ENCODE measurements around the gene FITM1. TPM values are rescaled to one million over a fixed set of nuclear protein-coding genes. Genes with fewer than 3 reads are reported as not detected.

The FITM1 gene
- total RNA-seq, 2 donors from 2014 or later: 0.85 to 1.5 TPM

DNA sequence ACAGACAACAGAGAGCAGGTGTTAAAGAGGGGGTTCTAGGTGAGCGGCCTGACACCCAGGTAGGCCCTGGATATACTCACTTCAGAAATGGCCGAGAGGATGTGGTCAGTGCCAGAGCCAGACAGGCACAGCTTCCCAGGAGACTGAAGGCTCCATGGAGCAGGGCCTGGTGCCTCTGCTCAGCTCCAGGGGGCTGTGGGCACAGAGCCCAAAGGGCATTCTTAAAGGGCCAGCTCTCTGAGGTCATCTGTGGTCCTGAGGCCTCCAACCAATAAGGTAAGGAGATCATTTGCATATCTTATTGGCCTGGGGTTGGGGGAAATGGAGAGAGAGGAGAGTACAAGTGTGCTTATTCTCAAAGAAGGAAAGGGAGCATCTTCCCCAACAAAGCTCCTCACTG lies 46.0 kb upstream of the FITM1 start:
- Histone ChIP-seq H3K4me1 (no peaks in the 10 kb centered on the region), H3K9me3 (no peaks in the 10 kb centered on the region), H3K27ac (no peak overlapping the region), H3K9ac (ENCODE audit: low read depth in 2 of 2, low read length in 2 of 2) (no peak overlapping the region), H3K27me3 (no peaks in the 10 kb centered on the region), H3K4me3 (no peak overlapping the region), H3K36me3 (no peaks in the 10 kb centered on the region)
- TF ChIP-seq, protein P1, sequence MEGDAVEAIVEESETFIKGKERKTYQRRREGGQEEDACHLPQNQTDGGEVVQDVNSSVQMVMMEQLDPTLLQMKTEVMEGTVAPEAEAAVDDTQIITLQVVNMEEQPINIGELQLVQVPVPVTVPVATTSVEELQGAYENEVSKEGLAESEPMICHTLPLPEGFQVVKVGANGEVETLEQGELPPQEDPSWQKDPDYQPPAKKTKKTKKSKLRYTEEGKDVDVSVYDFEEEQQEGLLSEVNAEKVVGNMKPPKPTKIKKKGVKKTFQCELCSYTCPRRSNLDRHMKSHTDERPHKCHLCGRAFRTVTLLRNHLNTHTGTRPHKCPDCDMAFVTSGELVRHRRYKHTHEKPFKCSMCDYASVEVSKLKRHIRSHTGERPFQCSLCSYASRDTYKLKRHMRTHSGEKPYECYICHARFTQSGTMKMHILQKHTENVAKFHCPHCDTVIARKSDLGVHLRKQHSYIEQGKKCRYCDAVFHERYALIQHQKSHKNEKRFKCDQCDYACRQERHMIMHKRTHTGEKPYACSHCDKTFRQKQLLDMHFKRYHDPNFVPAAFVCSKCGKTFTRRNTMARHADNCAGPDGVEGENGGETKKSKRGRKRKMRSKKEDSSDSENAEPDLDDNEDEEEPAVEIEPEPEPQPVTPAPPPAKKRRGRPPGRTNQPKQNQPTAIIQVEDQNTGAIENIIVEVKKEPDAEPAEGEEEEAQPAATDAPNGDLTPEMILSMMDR (IDR thresholded peaks at IDR 0.05): no peak
- intact Hi-C loops (cut with DNase I): no loop called here
- DNase-seq: no peak

DNA sequence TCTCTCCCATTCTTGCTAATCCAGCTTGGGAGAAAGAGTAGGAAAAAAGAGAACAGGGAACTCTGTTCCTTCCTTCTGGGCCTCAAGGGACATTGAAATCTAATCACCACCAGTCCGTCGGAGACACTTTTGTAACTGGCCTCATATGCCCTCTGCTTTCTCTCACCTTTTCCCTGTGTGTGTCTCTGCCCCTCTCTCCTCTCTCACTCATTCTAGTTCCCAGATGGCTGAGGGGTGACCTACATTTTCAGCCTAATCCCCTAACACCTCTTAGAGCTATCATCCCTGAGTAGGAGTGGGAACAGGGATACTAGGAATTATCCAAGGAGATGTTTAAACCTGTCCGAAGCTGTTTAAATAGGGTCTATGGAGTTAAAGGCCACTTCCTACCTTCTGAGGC lies 45.2 kb upstream of the FITM1 start:
- Histone ChIP-seq H3K9ac (ENCODE audit: low read depth in 2 of 2, low read length in 2 of 2) (no peak overlapping the region), H3K27me3 (no peaks in the 10 kb centered on the region), H3K36me3 (no peaks in the 10 kb centered on the region), H3K4me1 (no peaks in the 10 kb centered on the region), H3K9me3 (no peaks in the 10 kb centered on the region), H3K27ac (no peak overlapping the region), H3K4me3 (no peak overlapping the region)
- intact Hi-C loops (cut with DNase I): no loop called here
- TF ChIP-seq, protein P1 (IDR thresholded peaks at IDR 0.05): no peak
- no peak for DNase-seq

DNA sequence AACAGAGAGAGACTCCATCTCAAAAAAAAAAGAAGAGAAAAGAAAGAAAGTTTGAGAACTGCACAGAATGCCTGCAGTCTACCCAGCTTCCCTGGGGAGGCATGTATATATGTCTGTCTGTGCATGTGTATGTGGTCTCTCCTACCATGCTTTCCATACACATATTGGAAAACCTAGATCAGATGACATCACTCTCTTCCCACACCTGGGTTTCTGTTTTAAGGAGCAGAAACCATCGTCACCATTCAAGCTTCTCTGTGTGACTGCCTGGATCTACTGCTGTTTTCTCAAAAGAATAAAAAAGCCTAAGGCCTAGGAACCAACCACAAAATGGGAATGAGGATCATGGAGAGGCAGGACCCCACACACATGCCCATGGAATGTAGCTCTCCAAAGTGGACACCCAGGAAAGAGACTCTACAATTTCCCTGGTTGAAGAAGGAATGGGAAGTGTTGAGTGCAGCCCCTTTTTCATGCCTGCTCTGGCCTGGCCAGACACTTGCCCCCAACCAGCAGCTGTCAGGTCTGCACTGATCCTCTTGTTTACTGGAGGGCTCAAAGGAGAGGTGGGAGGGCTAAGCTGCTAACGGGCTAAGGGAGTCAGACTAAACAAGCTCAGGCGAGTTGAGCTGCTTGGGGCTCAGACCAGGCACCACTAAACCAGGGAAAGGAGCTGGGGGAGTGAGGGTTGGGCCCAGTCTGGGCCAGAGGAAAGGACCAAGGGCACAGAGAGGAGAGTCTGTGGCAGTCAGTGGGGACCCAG lies 44.1 kb upstream of the FITM1 start:
- Histone ChIP-seq H3K4me3 (no peak overlapping the region), H3K36me3 (no peaks in the 10 kb centered on the region), H3K9ac (ENCODE audit: low read depth in 2 of 2, low read length in 2 of 2) (no peak overlapping the region), H3K9me3 (no peaks in the 10 kb centered on the region), H3K27ac (no peak overlapping the region), H3K4me1 (no peaks in the 10 kb centered on the region), H3K27me3 (no peaks in the 10 kb centered on the region)
- no peak for DNase-seq
- TF ChIP-seq, protein P1 (IDR thresholded peaks at IDR 0.05): no peak
- intact Hi-C loops (cut with DNase I): no loop called here

DNA sequence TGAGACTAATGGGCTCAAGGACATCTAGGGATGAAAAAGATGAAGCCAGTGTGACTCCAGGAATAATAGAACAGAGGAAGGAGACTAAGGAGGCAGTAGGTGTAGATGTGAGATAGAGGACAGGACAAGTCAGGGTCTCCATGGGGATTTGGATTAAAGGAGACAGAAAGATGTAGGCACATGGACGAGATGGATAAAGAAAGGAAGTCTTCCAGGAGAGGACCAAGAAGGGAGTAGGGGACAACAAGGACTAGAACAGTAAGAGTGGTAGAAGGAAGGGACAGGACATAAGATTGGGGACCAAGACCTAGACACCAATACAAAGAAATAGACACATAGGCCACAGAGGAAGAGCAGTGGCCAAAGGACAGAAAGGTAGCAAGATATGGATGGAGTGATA lies 43.5 kb upstream of the FITM1 start:
- no peak for DNase-seq
- no peaks in the 10 kb centered on the region for H3K4me1 ChIP-seq
- intact Hi-C loops (cut with DNase I): no loop called here
- H3K27me3 ChIP-seq: no peaks in the 10 kb centered on the region
- no peaks in the 10 kb centered on the region for H3K9me3 ChIP-seq
- H3K4me3 ChIP-seq: no peak overlapping the region
- H3K27ac ChIP-seq: no peak overlapping the region
- H3K36me3 ChIP-seq: no peaks in the 10 kb centered on the region
- TF ChIP-seq, protein P1 (IDR thresholded peaks at IDR 0.05): no peak
- no peak overlapping the region for H3K9ac ChIP-seq (ENCODE audit: low read depth in 2 of 2, low read length in 2 of 2)

DNA sequence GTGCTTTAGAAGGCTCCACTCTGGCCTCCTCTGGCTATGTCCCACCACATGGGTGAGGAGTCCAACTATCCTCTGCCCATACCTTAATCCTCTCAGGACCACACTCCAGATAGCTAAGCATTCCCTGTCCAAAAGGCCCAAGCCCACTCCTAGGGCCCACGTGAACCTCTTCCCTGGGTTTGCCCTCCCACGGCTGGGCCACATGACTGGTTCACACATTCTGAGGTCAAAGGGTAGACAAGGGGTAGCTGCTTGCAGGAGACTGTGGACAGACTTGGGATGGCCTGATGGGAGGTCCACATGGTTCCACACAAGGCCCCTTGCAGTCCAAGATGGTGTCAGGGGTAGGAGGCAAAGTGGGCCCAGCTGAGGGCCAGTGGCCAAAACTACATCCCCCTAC lies 42.4 kb upstream of the FITM1 start:
- no peaks in the 10 kb centered on the region for H3K4me1 ChIP-seq
- no peaks in the 10 kb centered on the region for H3K27me3 ChIP-seq
- H3K27ac ChIP-seq: no peak overlapping the region
- intact Hi-C loops (cut with DNase I): no loop called here
- H3K36me3 ChIP-seq: no peaks in the 10 kb centered on the region
- TF ChIP-seq, protein P1 (IDR thresholded peaks at IDR 0.05): no peak
- H3K9ac ChIP-seq (ENCODE audit: low read depth in 2 of 2, low read length in 2 of 2): no peak overlapping the region
- H3K9me3 ChIP-seq: no peaks in the 10 kb centered on the region
- no peak for DNase-seq
- H3K4me3 ChIP-seq: no peak overlapping the region

Data from colonic mucosa (tissue), 4 donors.